Progenitor cell of endocrine pancreas (in vitro differentiated cells): ENCODE results near the gene STX18. TPM values are rescaled to one million over a fixed set of nuclear protein-coding genes. Genes with fewer than 3 reads are reported as not detected.
"Not testable (repeated sequence)": the region's sequence is repeated elsewhere in the genome, so short reads cannot be mapped to it uniquely, and the experiment has no call there.

ENCODE experiments used
- DNase-seq: peaks from one replicate; pipeline ENCODE4 v3.0.0; 2021; ENCODE audit warnings: low spot score; ENCODE audit not compliant: unreplicated experiment
- H3K27ac Mint-ChIP-seq: 2 replicates; pipeline ENCODE4 v1.8.0; 2021; ENCODE audit warnings: mild to moderate bottlenecking, moderate library complexity, mixed read lengths
- H3K27me3 Mint-ChIP-seq: 2 replicates; pipeline ENCODE4 v1.8.0; 2021; ENCODE audit warnings: mixed read lengths
- H3K36me3 Mint-ChIP-seq: 2 replicates; pipeline ENCODE4 v1.8.0; 2022; ENCODE audit warnings: mixed read lengths; ENCODE audit not compliant: insufficient read depth
- H3K4me1 Mint-ChIP-seq: 2 replicates; pipeline ENCODE4 v1.8.0; 2021; ENCODE audit warnings: low read depth, mixed read lengths
- H3K4me3 Mint-ChIP-seq: 2 replicates; pipeline ENCODE4 v1.8.0; 2021; ENCODE audit warnings: low read depth, mild to moderate bottlenecking, moderate library complexity, mixed read lengths
- H3K9me3 Mint-ChIP-seq: 2 replicates; pipeline ENCODE4 v1.8.0; 2021; ENCODE audit warnings: low read depth, mixed read lengths
- CTCF ChIP-seq: fragments of 200-600 bp; sonication (generic); IDR thresholded peaks from one replicate; pipeline ENCODE4 v1.5.0; 2021; ENCODE audit warnings: antibody characterized with exemption, mild to moderate bottlenecking; ENCODE audit not compliant: unreplicated experiment
- total RNA-seq: library from RNA; stranded (reverse); gene quantifications from 2 replicates; pipeline ENCODE4 v1.2.1, GENCODE V29; 2021

Gene STX18
- total RNA-seq, 1 donor from 2014 or later: 41.2 TPM

- DNase-seq: no peak
- Mint-ChIP-seq H3K4me1 (peaks cover 27% of the 10 kb centered on the region), H3K9me3 (no peaks in the 10 kb centered on the region), H3K4me3 (no peak overlapping the region), H3K36me3 (peaks cover 11% of the 10 kb centered on the region), H3K27ac (peak overlapping the region; percentile 78), H3K27me3 (no peaks in the 10 kb centered on the region)
- no peak for TF ChIP-seq CTCF
Observed at GRCh38 chr4:4425696-4426095, 116.2 kb downstream of the STX18 start.

GRCh38 chr4:4425119-4425690 is 116.6 kb downstream of the STX18 start:
- no peak overlapping the region for H3K27ac Mint-ChIP-seq
- H3K27me3 Mint-ChIP-seq: no peaks in the 10 kb centered on the region

GRCh38 chr4:4424499-4425115 is 117.2 kb downstream of the STX18 start:
- H3K36me3 Mint-ChIP-seq: peaks cover 13% of the 10 kb centered on the region
- DNase-seq: no peak
- no peak overlapping the region for H3K4me3 Mint-ChIP-seq
- H3K9me3 Mint-ChIP-seq: no peaks in the 10 kb centered on the region
- H3K27me3 Mint-ChIP-seq: no peaks in the 10 kb centered on the region
- TF ChIP-seq CTCF: no peak
- no peak overlapping the region for H3K27ac Mint-ChIP-seq
- peaks cover 27% of the 10 kb centered on the region for H3K4me1 Mint-ChIP-seq

More at GRCh38 chr4:4425119-4425690, 116.6 kb downstream of the STX18 start:
- Mint-ChIP-seq H3K4me1 (peaks cover 27% of the 10 kb centered on the region), H3K9me3 (no peaks in the 10 kb centered on the region), H3K36me3 (peaks cover 11% of the 10 kb centered on the region), H3K4me3 (no peak overlapping the region)
- TF ChIP-seq CTCF: no peak
- no peak for DNase-seq

- Mint-ChIP-seq H3K4me3 (no peak overlapping the region), H3K27ac (peak overlapping the region; percentile 49), H3K4me1 (peaks cover 27% of the 10 kb centered on the region), H3K36me3 (peaks cover 15% of the 10 kb centered on the region), H3K27me3 (no peaks in the 10 kb centered on the region), H3K9me3 (no peaks in the 10 kb centered on the region)
- DNase-seq: no peak
- no peak for TF ChIP-seq CTCF
Observed at GRCh38 chr4:4423706-4424498, 117.9 kb downstream of the STX18 start.

- Mint-ChIP-seq H3K27ac (no peak overlapping the region), H3K27me3 (no peaks in the 10 kb centered on the region), H3K4me1 (peaks cover 28% of the 10 kb centered on the region), H3K9me3 (no peaks in the 10 kb centered on the region), H3K36me3 (peaks cover 18% of the 10 kb centered on the region), H3K4me3 (no peak overlapping the region)
- DNase-seq: no peak
- no peak for TF ChIP-seq CTCF
Observed at GRCh38 chr4:4422856-4423499, 118.9 kb downstream of the STX18 start.

GRCh38 chr4:4422117-4422516 is 119.7 kb downstream of the STX18 start:
- not testable (repeated sequence) for DNase-seq, H3K27ac Mint-ChIP-seq, H3K4me3 Mint-ChIP-seq, H3K9me3 Mint-ChIP-seq, H3K27me3 Mint-ChIP-seq
- Mint-ChIP-seq H3K36me3 (peaks cover 22% of the 10 kb centered on the region), H3K4me1 (peaks cover 29% of the 10 kb centered on the region)
